Thyroid gland (tissue), 4 donors: ENCODE measurements around the gene MOB1B. TPM values are rescaled to one million over a fixed set of nuclear protein-coding genes. Genes with fewer than 3 reads are reported as not detected.

Experiments
- DNase-seq, 2 donors: peaks; one replicate each; pipeline ENCODE4 v3.0.0-alpha.2; 2019
- H3K27ac ChIP-seq, 3 donors: fragments of 200-600 bp; sonication (generic); 1 replicate in 2 of 3; 2 replicates in 1 of 3; pipeline ENCODE4 v1.5.1; 2016 to 2019; ENCODE audit warnings: mild to moderate bottlenecking in 1 of 3, moderate library complexity in 1 of 3
- H3K27me3 ChIP-seq: fragments of 200-600 bp; sonication (generic); one replicate; pipeline ENCODE4 v1.5.1; 2019
- H3K36me3 ChIP-seq, 2 donors: fragments of 200-600 bp; sonication (generic); one replicate each; pipeline ENCODE4 v1.5.1; 2016 to 2019
- H3K4me1 ChIP-seq, 2 donors: fragments of 200-600 bp; sonication (generic); one replicate each; pipeline ENCODE4 v1.5.1; 2017 to 2019
- H3K4me3 ChIP-seq, 3 donors: fragments of 200-600 bp; sonication (generic); replicated peaks in 1 of 3; 1 replicate in 2 of 3; 2 replicates in 1 of 3; pipeline ENCODE4 v1.5.1; 2016; ENCODE audit warnings: mild to moderate bottlenecking in 1 of 3
- H3K9me3 ChIP-seq: fragments of 200-600 bp; sonication (generic); one replicate; pipeline ENCODE4 v1.5.1; 2017
- CTCF ChIP-seq, 6 experiments: fragments of 200-600 bp in 3 of 6; fragments of 450-650 bp in 3 of 6; sonication (generic) in 3 of 6; IDR thresholded peaks; one replicate each; pipeline ENCODE4 v1.5.1; 2016 to 2019; ENCODE audit warnings: antibody characterized with exemption in 6 of 6, mild to moderate bottlenecking in 2 of 6, inconsistent platforms in 1 of 6, moderate library complexity in 1 of 6
- POLR2A ChIP-seq, 2 donors: fragments of 450-650 bp; IDR thresholded peaks; one replicate each; pipeline ENCODE4 v1.6.1; 2017; ENCODE audit warnings: antibody characterized with exemption in 2 of 2, mild to moderate bottlenecking in 2 of 2, moderate library complexity in 1 of 2
- WGBS, 2 donors: methylation state at CpG; one replicate each; pipeline ENCODE4 v1.1.5; 2017; 5-methylcytosine and 5-hydroxymethylcytosine counted together
- intact Hi-C: fragments of 100-400 bp; cut with DNase I; formaldehyde crosslinking; loops from one replicate; pipeline ENCODE4 v1.15.1; 2023
- total RNA-seq, 4 donors: library from RNA; depleted of rRNA; stranded (reverse); fragments of >200 nt; gene quantifications; one replicate each; pipeline ENCODE4 v1.2.3, GENCODE V29; 2016

The MOB1B gene
- total RNA-seq, 4 donors from 2014 or later, result 24.1 to 33.9 (median 29.6) TPM

- Histone ChIP-seq H3K27ac (peak overlapping the region; percentile 80 to 91 (median 82)), H3K4me3 (peak overlapping the region in 2 of 3 donors; percentile 20 to 59), H3K27me3 (no peaks in the 10 kb centered on the region), H3K4me1 (peaks cover 7 to 13% of the 10 kb centered on the region in 2 donors), H3K9me3 (no peaks in the 10 kb centered on the region), H3K36me3 (no peaks in the 10 kb centered on the region)
- 51 to 64% methylated on average over 5 of the region's 5 CpGs for WGBS, 2 donors
- intact Hi-C loops, result loop anchor here (10.0 kb wide), 2 partner anchors 158 to 308 kb away; partner anchors contain the start of genes GRSF1 and UTP3
- TF ChIP-seq CTCF (IDR thresholded peaks at IDR 0.05) (no peak), POLR2A (IDR thresholded peaks at IDR 0.05) (no peak)
- DNase-seq, result peak; percentile 84 to 88
These were observed 90.3 kb downstream of the MOB1B start for GRCh38 chr4:70992391-70992881.

- Histone ChIP-seq H3K9me3 (no peaks in the 10 kb centered on the region), H3K4me1 (peaks cover 7 to 13% of the 10 kb centered on the region in 2 donors), H3K27me3 (no peaks in the 10 kb centered on the region), H3K36me3 (no peaks in the 10 kb centered on the region), H3K27ac (peak within 1 kb of the TSS; percentile 80 to 91 (median 82)), H3K4me3 (peak within 1 kb of the TSS; percentile 59 to 86 (median 76))
- TF ChIP-seq CTCF (IDR thresholded peaks at IDR 0.05), result peak in 1 of 6 experiments; percentile 7
- TF ChIP-seq POLR2A (IDR thresholded peaks at IDR 0.05), result peak in 1 of 2 donors; percentile 86
- intact Hi-C loops, result loop anchor here (10.0 kb wide), 2 partner anchors 159 to 309 kb away; partner anchors contain the start of genes GRSF1 and UTP3
- peak; percentile 90 for DNase-seq
- WGBS, 2 donors, result 1 to 2% methylated on average over 16 to 37 of the region's 74 CpGs
These were observed 91.3 kb downstream of the MOB1B start, which contains the start of gene DCK for GRCh38 chr4:70993181-70994068. DCK (plus strand) TSS chr4:70993649; CDS start chr4:70993836, 187 bp downstream.

GRCh38 chr4:70994069-70994366 lies 91.8 kb downstream of the MOB1B start:
- H3K27me3 ChIP-seq, result no peaks in the 10 kb centered on the region
- H3K4me3 ChIP-seq, result peak overlapping the region; percentile 59 to 86 (median 76)
- H3K27ac ChIP-seq, result peak overlapping the region in 2 of 3 donors; percentile 82 to 91
- no peaks in the 10 kb centered on the region for H3K36me3 ChIP-seq
- H3K4me1 ChIP-seq, result peaks cover 7 to 13% of the 10 kb centered on the region in 2 donors
- intact Hi-C loops, result loop anchor here (10.0 kb wide), 2 partner anchors 159 to 309 kb away; partner anchors contain the start of genes GRSF1 and UTP3
- no peaks in the 10 kb centered on the region for H3K9me3 ChIP-seq
- DNase-seq, result no peak
- TF ChIP-seq POLR2A (IDR thresholded peaks at IDR 0.05), result no peak
- no peak for TF ChIP-seq CTCF (IDR thresholded peaks at IDR 0.05)
- WGBS, 2 donors, result 3% methylated on average over 11 of the region's 11 CpGs

GRCh38 chr4:70994387-70995099 lies 92.4 kb downstream of the MOB1B start:
- 78 to 80% methylated on average over 10 of the region's 10 CpGs for WGBS, 2 donors
- peak overlapping the region in 1 of 3 donors; percentile 91 for H3K27ac ChIP-seq
- intact Hi-C loops, result loop anchor here (10.0 kb wide), 2 partner anchors 160 to 310 kb away; partner anchors contain the start of genes GRSF1 and UTP3

More at GRCh38 chr4:70994387-70995099, 92.4 kb downstream of the MOB1B start:
- Histone ChIP-seq H3K4me3 (peak overlapping the region in 2 of 3 donors; percentile 59 to 86), H3K36me3 (no peaks in the 10 kb centered on the region), H3K27me3 (no peaks in the 10 kb centered on the region), H3K9me3 (no peaks in the 10 kb centered on the region), H3K4me1 (peaks cover 7 to 13% of the 10 kb centered on the region in 2 donors)
- TF ChIP-seq CTCF (IDR thresholded peaks at IDR 0.05) (no peak), POLR2A (IDR thresholded peaks at IDR 0.05) (no peak)
- no peak for DNase-seq
